Stimulated activated CD4-positive, alpha-beta T cell treated with anti-CD3 and anti-CD28 coated beads, Interleukin-1b, Interleukin-23, amount 100 ng/mL, for 48 hours (primary cell): ENCODE measurements around the gene IFT122.
"Not testable (repeated sequence)": the region's sequence is repeated elsewhere in the genome, so short reads cannot be mapped to it uniquely, and the experiment has no call there.

Source experiments
- DNase-seq: peaks from one replicate; pipeline ENCODE4 v3.0.0-alpha.2; 2020

Gene IFT122

GRCh38 chr3:129543156-129543790 is 103.2 kb downstream of the IFT122 start, which contains the start of gene H1-8:
H1-8 (plus strand) TSS chr3:129543175; CDS start chr3:129543219, 44 bp downstream.
- no peak for DNase-seq

- DNase-seq: no peak
Measured at GRCh38 chr3:129543999-129544398, 104.0 kb downstream of the IFT122 start.

GRCh38 chr3:129545951-129546350 is 105.9 kb downstream of the IFT122 start:
- DNase-seq: not testable (repeated sequence)

DNA sequence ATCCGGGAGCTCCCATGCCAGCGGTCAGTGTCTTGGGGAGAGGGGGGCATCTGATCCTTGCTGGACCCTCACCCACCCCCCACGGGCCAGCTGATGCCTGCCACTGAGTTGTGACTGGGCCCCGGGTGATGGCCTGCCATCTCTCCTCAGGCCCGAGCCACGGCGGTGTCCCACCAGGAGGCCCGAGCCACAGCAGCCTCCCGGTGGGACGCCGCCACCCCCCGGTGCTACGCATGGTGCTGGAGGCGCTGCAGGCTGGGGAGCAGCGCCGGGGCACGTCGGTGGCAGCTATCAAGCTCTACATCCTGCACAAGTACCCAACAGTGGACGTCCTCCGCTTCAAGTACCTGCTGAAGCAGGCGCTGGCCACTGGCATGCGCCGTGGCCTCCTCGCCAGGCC is 107.2 kb downstream of the IFT122 start:
- DNase-seq: no peak

GRCh38 chr3:129548104-129548965 is 108.3 kb downstream of the IFT122 start:
- no peak for DNase-seq

GRCh38 chr3:129549006-129549800 is 109.2 kb downstream of the IFT122 start:
- DNase-seq: no peak

DNA sequence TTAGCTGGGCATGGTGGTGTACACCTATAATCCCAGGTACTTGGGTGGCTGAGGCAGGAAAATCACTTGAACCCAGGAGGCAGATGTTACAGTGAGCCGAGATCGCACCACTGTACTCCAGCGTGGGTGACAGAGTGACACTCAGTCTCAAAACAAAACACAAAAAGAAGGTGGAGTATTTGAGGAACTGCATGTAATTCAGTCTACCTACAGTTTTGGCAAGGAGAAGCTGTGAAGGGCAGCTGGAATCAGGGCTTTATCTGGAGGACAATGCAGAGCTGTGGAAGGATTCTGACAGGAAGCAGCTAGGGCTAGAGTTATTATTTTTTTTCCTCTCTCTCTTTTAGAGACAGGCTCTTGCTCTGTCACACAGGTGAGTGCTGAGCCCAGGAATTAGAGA is 109.8 kb downstream of the IFT122 start:
- no peak for DNase-seq

DNA sequence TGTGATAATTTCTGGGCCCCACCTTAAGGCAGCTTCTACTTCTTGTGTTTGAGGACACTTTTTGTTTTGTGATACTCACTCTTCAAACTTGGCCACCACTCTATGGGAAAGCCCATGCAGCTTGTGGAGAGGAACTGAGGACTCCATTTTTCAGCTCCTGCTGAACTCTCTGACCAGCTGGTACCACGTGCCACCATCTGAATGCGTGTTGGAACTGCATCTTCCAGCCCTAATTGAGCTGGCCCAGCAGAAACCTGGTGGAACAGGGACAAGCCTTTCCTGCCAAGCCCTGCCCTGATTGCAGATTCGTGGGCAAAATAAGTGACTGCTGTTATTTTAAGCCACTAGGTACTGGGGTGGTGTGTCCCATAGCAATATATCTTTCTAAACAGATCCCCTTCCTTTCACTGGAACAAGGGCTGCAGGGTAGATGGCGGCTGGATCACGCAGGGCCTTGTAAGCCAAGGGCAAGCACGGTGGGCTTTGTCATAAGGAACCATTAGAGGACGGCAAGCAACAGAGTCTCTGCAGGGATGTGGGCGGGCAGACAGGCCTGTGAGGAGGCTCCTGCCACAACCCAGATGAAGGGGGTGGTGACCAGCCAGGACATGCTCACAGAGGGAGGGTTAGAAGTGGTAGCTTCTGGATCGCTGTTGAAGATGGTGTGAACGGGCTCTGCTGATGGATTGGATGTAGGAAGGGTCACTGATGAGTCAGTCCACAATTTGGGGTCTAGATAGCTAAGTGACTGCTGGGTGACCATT is 112.4 kb downstream of the IFT122 start:
- DNase-seq: no peak

- DNase-seq: no peak
Measured at GRCh38 chr3:129553171-129553570, 113.1 kb downstream of the IFT122 start.

GRCh38 chr3:129553719-129554118 is 113.7 kb downstream of the IFT122 start:
- no peak for DNase-seq

DNA sequence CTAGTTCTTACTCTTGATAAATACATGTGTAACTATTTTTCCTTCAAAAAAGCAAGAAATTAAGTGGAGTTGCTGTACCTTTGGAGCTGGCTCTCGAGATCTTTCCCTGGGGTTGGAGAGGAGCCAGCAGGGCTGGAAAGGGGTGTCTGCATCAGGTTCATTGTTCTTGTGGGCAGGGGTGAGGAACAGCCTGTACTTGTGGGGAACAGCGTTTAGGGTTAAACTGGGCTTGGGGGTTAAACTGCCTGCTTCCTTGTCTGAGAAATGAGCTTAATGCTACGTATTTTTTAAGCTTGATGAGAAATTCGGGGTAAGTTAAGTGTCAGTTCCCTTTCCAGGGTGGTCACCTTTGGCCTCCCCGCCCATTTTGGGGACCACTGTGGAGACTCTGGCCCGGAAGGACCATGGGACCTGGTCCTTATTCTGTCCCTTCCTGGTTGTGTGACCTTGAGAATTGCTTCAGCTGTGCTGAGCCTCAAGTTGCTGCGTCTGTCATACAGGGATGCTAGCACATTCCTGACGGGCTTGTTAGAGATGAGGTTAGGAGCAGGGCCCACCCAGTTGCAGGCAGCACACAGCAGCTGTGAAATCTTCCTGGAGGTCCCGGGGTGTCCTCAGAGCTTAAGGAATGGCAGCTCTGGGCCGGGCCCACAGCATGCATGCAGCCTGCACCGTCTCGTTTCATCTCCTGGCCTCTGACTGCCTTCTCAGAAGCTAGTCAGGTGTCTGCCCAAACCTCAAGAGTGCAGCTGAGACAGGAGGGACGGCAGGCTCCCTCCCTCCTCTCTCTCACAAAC is 114.5 kb downstream of the IFT122 start:
- DNase-seq: no peak

GRCh38 chr3:129555153-129555550 is 115.1 kb downstream of the IFT122 start:
- DNase-seq: no peak

- DNase-seq: no peak
Measured at GRCh38 chr3:129555616-129556357, 115.8 kb downstream of the IFT122 start.

GRCh38 chr3:129556358-129556695 is 116.3 kb downstream of the IFT122 start:
- no peak for DNase-seq

- DNase-seq: no peak
Measured at GRCh38 chr3:129556890-129557547, 117.0 kb downstream of the IFT122 start.

DNA sequence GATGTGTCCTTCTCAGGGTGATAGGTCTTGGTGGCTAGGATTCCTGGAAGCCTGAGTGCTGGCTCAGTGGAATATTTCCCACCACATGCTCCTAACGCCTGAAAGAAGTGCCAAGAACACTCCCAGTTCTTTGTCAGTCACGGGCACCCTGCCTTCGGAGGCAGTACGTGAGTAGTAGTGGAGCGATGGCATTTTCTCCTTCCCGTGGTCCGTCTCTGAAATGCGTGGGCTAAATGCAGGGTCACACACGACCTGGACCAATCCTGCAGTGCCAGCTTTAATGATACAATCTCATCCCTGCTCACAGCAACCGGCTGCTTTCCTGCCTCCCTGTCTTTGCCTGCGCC is 117.5 kb downstream of the IFT122 start:
- no peak for DNase-seq

DNA sequence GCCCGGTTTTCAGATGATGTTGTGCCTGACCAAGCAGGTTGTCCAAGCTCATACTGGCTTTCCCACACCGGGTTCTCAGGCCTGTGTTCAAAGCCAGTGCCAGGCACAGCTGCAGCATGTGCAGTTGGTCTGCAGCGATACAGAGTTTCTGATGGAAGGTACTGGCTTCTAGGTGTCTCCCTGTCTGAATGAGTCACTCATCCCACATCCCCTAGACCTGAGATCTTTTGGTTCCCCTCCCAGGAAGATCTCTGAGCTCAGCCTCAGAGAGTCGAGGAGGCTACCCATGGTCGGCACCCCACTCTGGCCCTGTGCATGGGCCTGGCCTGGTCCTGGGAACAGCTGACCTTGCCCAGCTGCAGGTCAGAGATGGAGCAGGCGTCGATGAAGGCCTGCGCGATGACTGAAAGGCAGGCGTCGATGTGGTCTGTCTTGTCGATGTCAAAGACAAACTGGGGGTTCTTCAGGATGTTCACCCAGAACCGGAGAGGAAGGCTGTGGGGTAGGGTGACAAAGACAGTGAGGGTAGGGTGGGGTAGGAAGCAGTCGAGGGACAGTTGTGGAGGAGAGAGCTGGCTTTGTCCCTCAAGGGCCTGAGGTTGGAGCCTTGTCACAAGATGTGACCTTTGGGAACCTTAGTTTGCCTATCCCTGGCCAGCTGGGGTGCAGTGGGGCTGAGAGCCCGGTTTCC is 118.2 kb downstream of the IFT122 start:
- no peak for DNase-seq

DNA sequence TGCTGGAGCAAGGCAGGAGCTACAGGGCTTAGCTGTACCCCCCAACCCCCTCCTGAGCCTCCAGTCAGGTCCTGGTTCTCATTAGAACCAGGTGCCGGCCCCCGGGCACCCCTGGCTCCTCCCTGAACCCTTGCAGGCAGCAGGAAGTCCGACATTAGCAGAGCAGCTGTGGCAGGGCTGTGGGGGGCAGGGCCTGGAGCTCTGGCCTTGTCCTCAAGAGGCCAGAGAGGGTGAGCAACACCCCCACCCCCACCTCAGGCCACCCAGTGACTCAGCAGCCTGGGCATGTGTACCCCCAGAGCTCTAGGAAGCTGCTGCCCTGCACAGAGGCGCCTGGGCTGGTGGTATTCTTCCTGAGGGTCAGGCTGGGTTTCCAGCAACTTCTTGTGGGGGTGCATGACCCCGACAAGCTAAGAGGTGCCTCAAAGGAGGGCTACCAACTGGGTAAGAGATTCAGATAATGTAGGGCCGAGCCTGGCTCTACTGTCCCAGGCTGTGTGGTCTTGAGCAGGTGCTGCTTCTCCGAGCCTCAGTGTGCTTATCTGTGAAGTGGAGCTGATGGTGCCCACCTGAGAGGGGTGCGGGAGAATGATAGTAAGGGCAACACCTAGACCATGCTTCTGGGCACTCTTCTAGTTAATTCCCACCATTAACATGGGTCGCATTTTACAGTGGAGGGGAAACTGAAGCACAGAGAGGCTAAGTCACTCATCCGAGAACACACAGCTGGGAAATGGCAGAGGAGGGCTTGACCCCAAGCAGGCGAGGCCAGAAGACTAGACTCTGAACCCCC is 118.9 kb downstream of the IFT122 start:
- no peak for DNase-seq

- no peak for DNase-seq
Measured at GRCh38 chr3:129559565-129560079, 119.6 kb downstream of the IFT122 start.
